ENCODE data around the gene IL6.
"Not testable (repeated sequence)": the region's sequence is repeated elsewhere in the genome, so short reads cannot be mapped to it uniquely, and the experiment has no call there.

IL6 gene

GRCh38 chr7:22726907-22727713 is at the start of gene IL6:
IL6 (plus strand) TSS chr7:22727200; CDS start chr7:22727263, 63 bp downstream.
- DNase-seq: peak; percentile 58

GRCh38 chr7:22677263-22677662 is 49.7 kb upstream of the IL6 start:
- not testable (repeated sequence) for DNase-seq

GRCh38 chr7:22677680-22678079 is 49.3 kb upstream of the IL6 start:
- DNase-seq: no peak

GRCh38 chr7:22680482-22680911 is 46.5 kb upstream of the IL6 start:
- no peak for DNase-seq

DNA sequence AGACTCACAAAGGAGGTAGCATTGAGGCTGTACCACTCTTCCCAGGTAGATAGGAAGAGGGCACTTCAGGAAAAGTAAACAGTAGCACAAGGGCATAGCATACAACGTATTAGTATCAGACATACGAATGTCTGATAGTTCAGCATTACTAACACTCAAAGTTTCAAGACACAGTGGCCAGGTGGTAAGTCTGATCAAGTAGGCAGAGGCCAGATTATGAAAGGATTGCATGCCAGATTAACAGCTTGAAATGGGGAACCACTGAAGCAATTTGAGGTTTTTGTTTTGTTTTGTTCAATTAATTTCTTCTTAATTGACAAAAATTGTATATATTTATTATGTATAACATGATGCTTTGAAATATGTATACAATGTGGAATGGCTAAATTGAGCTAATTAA is 45.7 kb upstream of the IL6 start:
- DNase-seq: no peak

- DNase-seq: no peak
Observed at GRCh38 chr7:22681852-22682657, 44.9 kb upstream of the IL6 start.

DNA sequence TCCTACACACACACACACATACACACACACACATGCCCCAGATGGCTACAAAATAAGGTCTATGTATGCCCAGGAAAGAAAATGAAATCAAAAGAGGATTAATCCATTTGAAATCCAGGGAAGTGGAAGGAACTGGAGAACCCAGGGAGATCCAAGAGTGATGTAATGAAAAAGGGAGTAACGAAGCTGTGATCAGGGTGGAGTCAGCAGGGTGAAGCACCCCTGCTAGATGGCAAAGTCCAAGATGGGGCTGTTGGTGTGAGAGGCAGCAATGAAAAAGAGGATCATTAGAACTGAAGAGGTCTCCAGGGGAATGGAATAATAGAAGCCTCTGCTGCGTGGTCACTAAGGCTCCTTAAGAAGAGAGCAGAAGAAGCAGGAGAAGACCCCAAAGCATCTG is 43.6 kb upstream of the IL6 start:
- DNase-seq: no peak

DNA sequence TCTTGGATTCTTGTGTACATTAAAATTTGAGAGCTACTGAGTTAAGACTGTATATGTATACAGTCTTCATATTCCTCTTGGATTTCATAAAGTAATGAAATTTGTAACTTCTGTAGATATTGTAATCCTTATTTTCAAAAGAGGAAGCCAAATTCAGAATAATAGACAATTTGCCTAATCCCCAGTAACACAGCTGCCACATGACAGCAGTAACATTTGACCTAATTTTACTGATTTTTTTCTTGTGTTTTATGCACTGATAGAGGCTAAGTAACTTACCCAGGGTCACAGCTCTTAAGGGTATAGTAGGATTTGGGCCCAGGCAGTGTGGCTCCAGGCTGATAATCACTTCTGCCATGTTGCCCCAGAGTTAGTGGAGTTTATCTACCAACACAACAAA is 40.4 kb upstream of the IL6 start:
- DNase-seq: no peak

DNA sequence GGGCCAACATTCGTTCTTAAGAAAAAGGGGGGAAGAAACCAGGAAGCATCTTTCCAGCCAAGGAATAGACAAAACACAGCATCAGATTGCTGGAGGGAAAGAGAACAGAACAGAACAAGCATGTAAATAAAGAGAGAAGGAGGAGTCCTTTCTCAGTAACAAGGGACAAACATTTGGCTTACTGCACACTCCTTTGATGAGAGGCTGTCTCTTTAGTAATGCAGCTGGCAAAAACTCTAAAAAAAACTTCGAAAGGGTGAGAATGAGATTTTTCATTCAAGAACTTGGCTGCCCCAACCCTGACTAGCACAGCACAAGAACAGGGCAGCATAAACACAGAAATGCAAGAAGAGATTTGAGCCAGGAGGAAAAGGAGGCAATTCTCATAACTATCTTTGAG is 38.9 kb upstream of the IL6 start:
- no peak for DNase-seq

- not testable (repeated sequence) for DNase-seq
Observed at GRCh38 chr7:22688934-22689333, 38.1 kb upstream of the IL6 start.

GRCh38 chr7:22694597-22695207 is 32.3 kb upstream of the IL6 start:
- DNase-seq: no peak

DNA sequence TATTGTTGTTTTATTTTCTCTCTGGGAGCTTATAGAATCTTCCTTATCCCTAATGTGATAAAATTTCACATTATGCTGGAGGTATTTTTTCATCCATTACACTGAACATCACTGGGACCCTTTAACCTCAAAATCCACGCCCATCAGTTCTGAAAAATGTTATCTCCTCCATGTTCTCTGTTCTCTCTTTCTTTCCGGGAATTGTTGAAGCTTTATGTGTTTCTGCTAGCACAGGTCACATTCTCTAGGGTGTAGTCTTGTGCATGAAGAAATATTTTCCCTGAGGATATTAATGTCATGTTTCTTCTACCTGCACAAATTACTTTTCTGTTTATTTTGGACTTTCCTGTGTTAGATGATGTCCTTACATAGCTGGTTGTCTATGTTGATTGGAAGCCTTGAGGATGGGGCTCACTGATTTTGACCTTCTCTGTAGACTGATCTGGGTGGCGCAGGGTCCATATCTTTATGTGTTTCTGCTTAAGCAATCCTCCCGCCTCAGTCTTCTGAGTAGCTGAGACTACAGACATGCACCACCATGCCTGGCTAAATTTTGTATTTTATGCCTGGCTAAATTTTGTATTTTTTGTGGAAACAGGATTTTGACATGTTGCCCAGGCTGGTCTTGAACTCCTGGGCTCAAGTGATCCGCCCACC is 31.4 kb upstream of the IL6 start:
- DNase-seq: no peak

GRCh38 chr7:22696541-22697228 is 30.3 kb upstream of the IL6 start:
- DNase-seq: no peak

GRCh38 chr7:22697322-22697859 is 29.6 kb upstream of the IL6 start:
- DNase-seq: no peak

DNA sequence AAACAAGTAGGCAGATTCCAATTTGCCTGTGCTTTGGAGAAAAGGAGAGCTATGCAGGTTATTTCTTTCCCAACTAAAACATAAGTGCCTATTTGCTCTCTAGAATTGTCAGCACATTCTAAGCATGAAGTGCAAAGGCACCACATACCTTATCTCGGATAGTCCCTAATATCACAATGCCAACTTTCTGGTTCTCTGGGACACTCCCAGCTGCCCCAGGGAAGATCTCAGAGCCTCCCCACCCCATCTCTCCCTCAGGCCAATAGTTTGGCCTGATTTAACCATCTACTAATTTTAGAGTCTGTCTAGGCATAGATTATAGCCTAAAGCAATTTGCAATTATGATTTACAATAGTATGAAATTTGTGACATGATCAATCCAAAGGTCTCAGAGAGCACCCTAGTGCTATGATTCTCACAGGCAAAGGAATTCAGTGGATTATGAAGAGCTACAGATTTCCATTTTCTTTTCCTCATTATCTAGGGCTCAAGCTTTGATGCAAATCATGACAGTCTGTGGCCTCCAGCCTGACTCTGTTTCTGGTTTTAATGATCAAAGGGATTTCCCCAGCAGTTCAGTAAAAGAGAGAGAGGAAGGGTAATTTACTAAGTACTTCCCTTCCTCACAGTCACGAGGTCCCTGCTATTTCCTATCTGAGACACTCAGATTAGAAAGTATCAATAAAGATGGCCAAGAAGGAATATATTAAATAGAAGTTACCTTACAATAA is 29.0 kb upstream of the IL6 start:
- DNase-seq: no peak

DNA sequence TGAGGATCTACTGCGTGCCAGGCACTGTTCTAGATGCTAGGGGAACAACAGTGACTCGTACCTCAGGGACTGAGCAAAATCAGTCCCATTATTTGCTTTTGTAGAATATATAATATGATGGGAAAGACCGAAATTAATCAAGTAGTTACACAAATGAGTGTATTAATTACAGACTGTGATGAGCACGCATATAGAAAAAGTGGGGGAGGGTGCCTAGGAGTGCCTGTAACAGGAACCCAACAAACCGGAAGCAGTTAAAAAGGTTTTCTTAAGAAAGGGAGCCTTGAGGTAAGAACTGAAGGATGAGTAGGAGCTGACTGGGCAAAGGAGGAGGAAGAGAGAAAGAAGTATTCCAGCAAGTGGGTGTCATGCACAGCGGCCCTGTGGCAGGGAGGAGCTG is 28.2 kb upstream of the IL6 start:
- DNase-seq: no peak

DNA sequence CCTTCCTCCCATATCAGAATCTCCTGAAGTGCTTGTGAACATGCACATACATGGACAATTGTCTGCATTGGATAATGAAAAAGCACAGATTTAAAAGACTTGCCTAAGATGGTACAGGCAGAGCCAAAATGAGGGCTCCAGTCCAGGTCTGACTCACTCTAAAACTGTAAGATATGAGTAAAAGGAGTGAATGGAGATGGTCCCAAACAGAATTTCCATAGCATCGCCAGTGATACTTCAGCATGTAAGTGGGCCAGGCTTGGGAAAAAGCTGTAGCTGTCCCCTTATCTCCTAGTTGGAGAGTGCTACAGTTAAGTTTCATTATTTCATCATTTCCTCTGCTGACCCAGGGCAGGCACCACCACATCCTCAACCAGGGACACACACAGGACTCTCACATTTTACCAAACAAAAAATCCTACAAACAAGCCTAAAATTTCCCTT is 26.4 kb upstream of the IL6 start:
- DNase-seq: no peak

- no peak for DNase-seq
Observed at GRCh38 chr7:22702516-22702915, 24.5 kb upstream of the IL6 start.

DNA sequence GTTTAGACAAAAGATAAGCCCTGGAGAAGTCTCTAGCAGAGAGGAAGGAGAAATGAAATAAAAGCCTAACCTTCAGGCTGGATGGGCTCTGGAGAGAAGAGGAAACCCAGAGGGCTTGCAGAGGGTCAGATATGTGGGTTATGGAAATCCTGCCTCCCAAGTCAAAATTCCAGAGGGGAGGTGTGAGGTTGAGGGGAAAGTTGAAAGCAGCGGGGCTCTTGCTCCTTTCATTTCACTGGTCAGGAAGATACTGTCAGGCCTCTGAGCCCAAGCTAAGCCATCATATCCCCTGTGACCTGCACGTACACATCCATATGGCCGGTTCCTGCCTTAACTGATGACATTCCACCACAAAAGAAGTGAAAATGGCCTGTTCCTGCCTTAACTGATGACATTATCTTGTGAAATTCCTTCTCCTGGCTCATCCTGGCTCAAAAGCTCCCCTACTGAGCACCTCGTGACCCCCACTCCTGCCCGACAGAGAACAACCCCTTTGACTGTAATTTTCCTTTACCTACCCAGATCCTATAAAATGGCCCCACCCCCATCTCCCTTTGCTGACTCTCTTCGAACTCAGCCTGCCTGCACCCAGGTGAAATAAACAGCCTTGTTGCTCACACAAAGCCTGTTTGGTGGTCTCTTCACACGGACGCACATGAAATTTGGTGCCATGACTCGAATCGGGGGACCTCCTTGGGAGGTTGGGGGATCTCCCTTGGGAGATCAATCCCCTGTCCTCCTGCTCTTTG is 23.7 kb upstream of the IL6 start:
- DNase-seq: not testable (repeated sequence)

DNA sequence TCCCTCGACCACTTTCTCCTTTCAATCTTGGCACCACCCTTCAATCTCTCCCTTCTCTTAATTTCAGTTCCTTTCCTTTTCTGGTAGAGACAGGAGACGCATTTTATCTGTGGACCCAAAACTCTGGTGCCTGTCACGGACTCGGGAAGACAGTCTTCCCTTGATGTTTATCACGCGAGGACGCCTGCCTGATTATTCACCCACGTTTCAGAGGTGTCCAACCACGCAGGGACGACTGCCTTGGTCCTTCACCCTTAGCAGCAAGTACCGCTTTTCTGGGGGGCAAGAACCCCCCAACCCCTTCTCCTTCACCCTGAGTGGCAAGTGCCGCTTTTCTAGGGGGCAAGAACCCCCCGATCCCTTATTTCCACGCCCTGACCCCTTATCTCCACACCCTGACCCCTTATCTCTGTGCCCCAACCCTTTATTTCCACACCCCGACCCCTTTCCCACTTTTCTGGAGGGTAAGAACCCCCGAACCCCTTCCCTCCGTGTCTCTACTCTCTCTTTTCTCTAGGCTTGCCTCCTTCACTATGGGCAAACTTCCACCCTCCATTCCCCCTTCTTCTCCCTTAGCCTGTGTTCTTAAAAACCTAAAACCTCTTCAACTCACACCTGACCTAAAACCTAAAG is 22.9 kb upstream of the IL6 start:
- DNase-seq: not testable (repeated sequence)

All from SHP77 treated with DMSO at 0.1 percent for 48 hours (cell line).